ENCODE measurements around the gene COBL.

Gene COBL

GRCh38 chr7:51276967-51277366 is 39.6 kb downstream of the COBL start:
- TF ChIP-seq, protein P1, sequence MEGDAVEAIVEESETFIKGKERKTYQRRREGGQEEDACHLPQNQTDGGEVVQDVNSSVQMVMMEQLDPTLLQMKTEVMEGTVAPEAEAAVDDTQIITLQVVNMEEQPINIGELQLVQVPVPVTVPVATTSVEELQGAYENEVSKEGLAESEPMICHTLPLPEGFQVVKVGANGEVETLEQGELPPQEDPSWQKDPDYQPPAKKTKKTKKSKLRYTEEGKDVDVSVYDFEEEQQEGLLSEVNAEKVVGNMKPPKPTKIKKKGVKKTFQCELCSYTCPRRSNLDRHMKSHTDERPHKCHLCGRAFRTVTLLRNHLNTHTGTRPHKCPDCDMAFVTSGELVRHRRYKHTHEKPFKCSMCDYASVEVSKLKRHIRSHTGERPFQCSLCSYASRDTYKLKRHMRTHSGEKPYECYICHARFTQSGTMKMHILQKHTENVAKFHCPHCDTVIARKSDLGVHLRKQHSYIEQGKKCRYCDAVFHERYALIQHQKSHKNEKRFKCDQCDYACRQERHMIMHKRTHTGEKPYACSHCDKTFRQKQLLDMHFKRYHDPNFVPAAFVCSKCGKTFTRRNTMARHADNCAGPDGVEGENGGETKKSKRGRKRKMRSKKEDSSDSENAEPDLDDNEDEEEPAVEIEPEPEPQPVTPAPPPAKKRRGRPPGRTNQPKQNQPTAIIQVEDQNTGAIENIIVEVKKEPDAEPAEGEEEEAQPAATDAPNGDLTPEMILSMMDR (IDR thresholded peaks at IDR 0.05; ENCODE audit: insufficient read depth, low read length, poor library complexity, severe bottlenecking): no peak

GRCh38 chr7:51276091-51276605 is 40.5 kb downstream of the COBL start:
- Histone ChIP-seq H3K27me3 (replicated peaks; ENCODE audit: control insufficient read depth, insufficient read depth, low read length) (no peaks in the 10 kb centered on the region), H3K36me3 (ENCODE audit: control insufficient read depth, insufficient read depth, low read length) (no peaks in the 10 kb centered on the region), H3K4me3 (replicated peaks; ENCODE audit: low read depth, low read length) (no peak overlapping the region)
- TF ChIP-seq, protein P1 (IDR thresholded peaks at IDR 0.05; ENCODE audit: insufficient read depth, low read length, poor library complexity, severe bottlenecking): no peak
- DNase-seq (ENCODE audit: extremely low read depth, insufficient read length): no peak

More at GRCh38 chr7:51276967-51277366, 39.6 kb downstream of the COBL start:
- H3K4me3 ChIP-seq (replicated peaks; ENCODE audit: low read depth, low read length): no peak overlapping the region
- H3K36me3 ChIP-seq (ENCODE audit: control insufficient read depth, insufficient read depth, low read length): no peaks in the 10 kb centered on the region
- no peak for DNase-seq (ENCODE audit: extremely low read depth, insufficient read length)
- no peaks in the 10 kb centered on the region for H3K27me3 ChIP-seq (replicated peaks; ENCODE audit: control insufficient read depth, insufficient read depth, low read length)

- no peak overlapping the region for H3K4me3 ChIP-seq (replicated peaks; ENCODE audit: low read depth, low read length)
- H3K36me3 ChIP-seq (ENCODE audit: control insufficient read depth, insufficient read depth, low read length): no peaks in the 10 kb centered on the region
- TF ChIP-seq, protein P1 (IDR thresholded peaks at IDR 0.05; ENCODE audit: insufficient read depth, low read length, poor library complexity, severe bottlenecking): no peak
- no peak for DNase-seq (ENCODE audit: extremely low read depth, insufficient read length)
- H3K27me3 ChIP-seq (replicated peaks; ENCODE audit: control insufficient read depth, insufficient read depth, low read length): no peaks in the 10 kb centered on the region; the same call in 1 of the 2 replicates
Observed at GRCh38 chr7:51275532-51275931, 41.1 kb downstream of the COBL start.

DNA sequence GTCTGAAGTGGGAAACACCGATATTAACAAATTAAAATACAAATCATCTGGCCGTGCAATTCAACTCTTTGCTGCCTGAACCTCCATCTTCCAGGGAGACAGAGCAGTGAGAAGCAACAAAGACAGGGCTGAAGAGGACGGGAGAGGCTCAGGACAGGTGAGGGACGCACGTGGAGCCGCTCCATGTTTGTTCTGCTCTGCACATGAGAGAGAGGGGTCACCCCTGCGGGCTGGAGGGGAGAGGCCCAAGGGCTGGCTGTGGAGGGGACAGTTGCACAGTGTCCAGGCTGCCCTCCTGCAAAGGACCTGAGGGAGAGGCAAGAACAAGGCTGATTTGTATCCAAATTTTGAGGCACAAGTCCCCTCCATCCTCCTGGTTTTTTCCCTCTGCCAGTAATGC is 41.7 kb downstream of the COBL start:
- no peak overlapping the region for H3K4me3 ChIP-seq (replicated peaks; ENCODE audit: low read depth, low read length)
- TF ChIP-seq, protein P1 (IDR thresholded peaks at IDR 0.05; ENCODE audit: insufficient read depth, low read length, poor library complexity, severe bottlenecking): no peak
- H3K36me3 ChIP-seq (ENCODE audit: control insufficient read depth, insufficient read depth, low read length): no peaks in the 10 kb centered on the region
- no peaks in the 10 kb centered on the region; the same call in 1 of the 2 replicates for H3K27me3 ChIP-seq (replicated peaks; ENCODE audit: control insufficient read depth, insufficient read depth, low read length)
- no peak for DNase-seq (ENCODE audit: extremely low read depth, insufficient read length)

DNA sequence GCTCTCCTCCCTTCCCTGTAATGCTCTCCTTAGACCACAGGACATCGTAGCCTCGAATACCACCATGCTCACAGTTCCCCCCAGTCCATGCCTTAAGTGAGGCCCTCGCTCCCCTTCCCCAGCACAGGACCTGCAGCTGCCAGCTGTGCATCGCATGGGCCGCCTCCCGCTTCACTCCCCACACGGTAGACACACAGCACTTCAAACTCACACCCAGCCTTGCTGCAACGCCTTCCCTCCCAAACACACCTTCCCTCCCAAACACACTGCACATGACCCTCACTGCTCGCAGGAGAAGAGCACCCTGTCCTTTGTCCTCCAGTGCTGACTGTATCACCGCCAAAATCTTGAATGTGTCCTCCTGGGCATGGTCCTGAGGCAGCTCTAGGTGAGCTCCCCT is 42.6 kb downstream of the COBL start:
- DNase-seq (ENCODE audit: extremely low read depth, insufficient read length): no peak
- TF ChIP-seq, protein P1 (IDR thresholded peaks at IDR 0.05; ENCODE audit: insufficient read depth, low read length, poor library complexity, severe bottlenecking): no peak
- Histone ChIP-seq H3K36me3 (ENCODE audit: control insufficient read depth, insufficient read depth, low read length) (no peaks in the 10 kb centered on the region), H3K27me3 (replicated peaks; ENCODE audit: control insufficient read depth, insufficient read depth, low read length) (no peaks in the 10 kb centered on the region; the same call in 1 of the 2 replicates), H3K4me3 (replicated peaks; ENCODE audit: low read depth, low read length) (no peak overlapping the region)

DNA sequence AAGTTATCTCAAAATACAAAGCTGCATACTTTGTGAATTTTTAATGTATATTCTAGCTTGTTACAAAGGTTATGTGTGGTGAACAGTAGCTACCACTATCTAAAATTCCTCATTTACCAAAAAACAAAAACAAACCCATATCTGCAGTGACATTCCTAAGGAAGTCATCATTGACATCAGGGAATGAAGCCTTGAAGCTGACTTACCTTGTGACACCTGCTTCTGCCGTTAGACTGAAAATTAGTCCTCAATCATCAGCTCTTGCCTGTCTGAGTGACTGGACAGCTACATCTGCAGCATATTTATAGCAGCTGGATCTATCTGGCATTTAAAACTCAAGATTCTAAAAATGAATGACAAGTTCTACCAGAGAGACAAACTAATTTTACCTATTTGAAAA is 43.2 kb downstream of the COBL start:
- no peak for DNase-seq (ENCODE audit: extremely low read depth, insufficient read length)
- Histone ChIP-seq H3K36me3 (ENCODE audit: control insufficient read depth, insufficient read depth, low read length) (no peaks in the 10 kb centered on the region), H3K4me3 (replicated peaks; ENCODE audit: low read depth, low read length) (no peak overlapping the region), H3K27me3 (replicated peaks; ENCODE audit: control insufficient read depth, insufficient read depth, low read length) (no peaks in the 10 kb centered on the region; the same call in 1 of the 2 replicates)
- TF ChIP-seq, protein P1 (IDR thresholded peaks at IDR 0.05; ENCODE audit: insufficient read depth, low read length, poor library complexity, severe bottlenecking): no peak

Measured in GM06990 (cell line).